GM12878 (cell line): ENCODE measurements around the gene MAST4. TPM values are rescaled to one million over a fixed set of nuclear protein-coding genes. Genes with fewer than 3 reads are reported as not detected.

Experiments
- ATAC-seq: fragments of 200-7000 bp; cut with Tn5 transposase; 3 replicates; pipeline ENCODE4 v1.9.1; 2020; ENCODE audit warnings: mild to moderate bottlenecking, moderate library complexity
- BruUV-seq: library from RNA; stranded (reverse); fragments of 400-500 nt; replicated peaks from 2 replicates; lab custom pipeline; 2021; lab: Mats Ljungman, UMichigan
- CTCF ChIA-PET: fragments of 300-600 bp; sonication (Branson Sonifier 250); formaldehyde crosslinking; extraction: SDS; loops from one replicate; lab custom pipeline; 2021; ENCODE audit warnings: inconsistent platforms; lab: Yijun Ruan, JAX
- POLR2A ChIA-PET: fragments of 350-600 bp; formaldehyde crosslinking; extraction: SDS; loops from one replicate; lab custom pipeline; 2021; ENCODE audit warnings: inconsistent platforms; lab: Charles Lee
- RAD21 ChIA-PET: fragments of 300-600 bp; sonication (Branson Sonifier 250); formaldehyde crosslinking; loops from one replicate; lab custom pipeline; 2023; ENCODE audit warnings: antibody characterized with exemption; ENCODE audit not compliant: unreplicated experiment; lab: Charles Lee
- SMC1A ChIA-PET: fragments of 300-600 bp; sonication (Branson Sonifier 250); formaldehyde crosslinking; loops from one replicate; lab custom pipeline; 2023; ENCODE audit not compliant: unreplicated experiment, uncharacterized antibody; lab: Charles Lee
- DNase-seq: peaks from one replicate; pipeline ENCODE4 v3.0.0-alpha.2; 2011; ENCODE audit warnings: low read depth, low spot score
- FAIRE-seq: peaks from 3 replicates; lab custom pipeline; 2011; peaks lifted over from hg19 to GRCh38; lab: Jason Lieb, UNC
- H2AFZ ChIP-seq: 2 replicates; pipeline ENCODE4 v1.6.0; 2011; ENCODE audit warnings: low read depth, low read length, control low read depth; ENCODE audit not compliant: control insufficient read depth
- H3K27ac ChIP-seq: 2 replicates; pipeline ENCODE4 v1.5.1; 2011; ENCODE audit warnings: control low read depth; ENCODE audit not compliant: control insufficient read depth, insufficient read depth
- H3K27me3 ChIP-seq, 2 experiments: replicated peaks in 1 of 2; 2 replicates each; pipeline versions ENCODE4 v1.6.0 to v1.6.1; 2011; ENCODE audit warnings: low read length in 1 of 2; ENCODE audit not compliant: control insufficient read depth in 2 of 2, insufficient read depth in 2 of 2
- H3K36me3 ChIP-seq, 2 experiments: 2 replicates each; pipeline ENCODE4 v1.5.1; 2011; ENCODE audit warnings: low read length in 1 of 2; ENCODE audit not compliant: control insufficient read depth in 2 of 2, insufficient read depth in 2 of 2
- H3K4me1 ChIP-seq: 2 replicates; pipeline ENCODE4 v1.6.1; 2011; ENCODE audit warnings: mild to moderate bottlenecking, low read length, moderate library complexity, mixed read lengths; ENCODE audit not compliant: control insufficient read depth, insufficient read depth
- H3K4me2 ChIP-seq: 2 replicates; pipeline ENCODE4 v1.6.0; 2011; ENCODE audit warnings: control low read depth; ENCODE audit not compliant: control insufficient read depth, insufficient read depth
- H3K4me3 ChIP-seq: fragments of 200-600 bp; sonication (generic); 2 replicates; pipeline ENCODE4 v1.5.1; 2016
- H3K79me2 ChIP-seq: 2 replicates; pipeline ENCODE4 v1.6.0; 2011; ENCODE audit warnings: low read length; ENCODE audit not compliant: control insufficient read depth, insufficient read depth
- H3K9ac ChIP-seq: 2 replicates; pipeline ENCODE4 v1.8.0; 2011; ENCODE audit warnings: low read length, control low read depth, mixed read lengths; ENCODE audit not compliant: control insufficient read depth, insufficient read depth
- H3K9me3 ChIP-seq: replicated peaks from 3 replicates; pipeline ENCODE4 v1.5.1; 2011; ENCODE audit warnings: mild to moderate bottlenecking, low read length; ENCODE audit not compliant: control insufficient read depth, insufficient read depth
- H4K20me1 ChIP-seq: 2 replicates; pipeline ENCODE4 v1.6.0; 2011; ENCODE audit not compliant: control insufficient read depth, insufficient read depth
- FOS ChIP-seq: IDR thresholded peaks from 3 replicates; pipeline ENCODE4 v1.6.1; 2011; ENCODE audit warnings: borderline replicate concordance; ENCODE audit not compliant: insufficient read length; ENCODE audit errors: extremely low read depth
- MTA3 ChIP-seq: IDR thresholded peaks from 2 replicates; pipeline ENCODE4 v1.6.1; 2012; ENCODE audit warnings: low read length, inconsistent platforms, borderline replicate concordance
- RFX5 ChIP-seq: IDR thresholded peaks from 2 replicates; pipeline ENCODE4 v1.6.1; 2011; ENCODE audit warnings: low read depth, low read length, improper control_type of control experiment
- TAF1 ChIP-seq: IDR thresholded peaks from 2 replicates; pipeline ENCODE4 v1.6.1; 2011; ENCODE audit warnings: mild to moderate bottlenecking, low read depth, low read length, borderline replicate concordance
- ZNF274 ChIP-seq: IDR thresholded peaks from one replicate; pipeline ENCODE4 v1.8.0; 2011; ENCODE audit not compliant: insufficient read length, insufficient read depth
- ZZZ3 ChIP-seq: IDR thresholded peaks from 2 replicates; pipeline ENCODE4 v1.6.1; 2011; ENCODE audit warnings: low read depth; ENCODE audit not compliant: control insufficient read depth, insufficient read length
- WGBS: methylation state at CpG from one replicate; pipeline ENCODE4 v1.1.6; 2016; ENCODE audit warnings: low lambda C conversion rate; ENCODE audit not compliant: insufficient replicate concordance, insufficient coverage; ENCODE audit errors: missing lambda C conversion rate; 5-methylcytosine and 5-hydroxymethylcytosine counted together
- in situ Hi-C: fragments of 300-500 bp; cut with MboI; formaldehyde crosslinking; loops from 9 replicates; pipeline ENCODE4 v1.14.3; 2018; ENCODE audit warnings: mixed read lengths
- intact Hi-C: fragments of 100-400 bp; cut with micrococcal nuclease; formaldehyde crosslinking; loops from one replicate; pipeline ENCODE4 v1.14.2; 2022; ENCODE audit not compliant: unreplicated experiment
- polyA plus RNA-seq, 11 experiments: library from polyadenylated mRNA; depleted of rRNA in 4 of 11; unstranded in 6 of 11; stranded (reverse) in 5 of 11; fragments of >200 nt; fragmentation: Nextera tagmentation in 4 of 11; fragmentation: Illumina TruSeq in 1 of 11; extraction: Ambion mirVana in 4 of 11; extraction: Trizol in 1 of 11; gene quantifications; 1 replicate in 1 of 11; 2 replicates in 10 of 11; pipeline versions ENCODE4 v1.2.1 to v1.2.3, GENCODE V29; 2011 to 2016; ENCODE audit warnings: inconsistent platforms in 2 of 11, missing spikeins in 2 of 11, low read depth in 1 of 11
- total RNA-seq, 4 experiments: library from RNA; depleted of rRNA in 3 of 4; stranded (reverse); fragments of >200 nt in 3 of 4; fragmentation: Illumina TruSeq in 1 of 4; extraction: Trizol in 1 of 4; gene quantifications; 2 replicates each; pipeline versions ENCODE4 v1.2.1 to v1.2.3, GENCODE V29; 2013 to 2021
- TF ChIP-seq, protein P1 (sequence below): IDR thresholded peaks from 2 replicates; pipeline ENCODE4 v1.6.1; 2012; ENCODE audit warnings: mild to moderate bottlenecking, low read depth, low read length

MAST4 gene
- total and polyA plus RNA-seq, 10 of the 15 experiments (the other 5 are each of a cell fraction or from before 2014, with no cell fraction given) = 0.02 to 1.6 (median 0.29) TPM; not detected in 1

DNA sequence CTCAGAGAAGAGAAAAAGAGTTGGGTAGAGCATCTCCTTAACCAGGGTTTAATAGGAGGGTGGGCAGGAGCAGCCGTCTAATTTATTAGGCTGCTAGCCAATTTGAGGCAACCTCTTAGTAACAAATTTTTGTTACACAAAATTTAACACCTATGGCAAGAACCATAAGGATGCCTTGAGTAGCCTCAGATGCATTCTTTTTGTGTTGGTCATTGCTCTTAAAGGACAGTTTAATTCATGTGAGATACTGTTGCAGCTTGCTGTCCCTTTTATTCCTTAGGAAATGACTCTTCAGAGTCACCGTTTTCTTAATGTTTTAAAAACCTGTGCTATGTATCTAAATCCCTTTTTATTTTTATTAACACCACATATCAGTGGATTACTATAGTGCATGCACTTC lies 255.1 kb downstream of the MAST4 start:
- Histone ChIP-seq H3K4me2 (no peak overlapping the region), H2AFZ (no peak overlapping the region), H3K79me2 (no peaks in the 10 kb centered on the region), H4K20me1 (no peaks in the 10 kb centered on the region), H3K36me3 (no peaks in the 10 kb centered on the region), H3K27me3 (no peaks in the 10 kb centered on the region; a peak in 1 of 4 replicates), H3K4me1 (no peaks in the 10 kb centered on the region), H3K9me3 (no peaks in the 10 kb centered on the region), H3K4me3 (no peak overlapping the region), H3K27ac (no peak overlapping the region), H3K9ac (no peak overlapping the region)
- ChIA-PET POLR2A (no interaction called here), RAD21 (no interaction called here), CTCF (no interaction called here), SMC1A (no interaction called here)
- no peak for TF ChIP-seq FOS
- no peak for TF ChIP-seq RFX5
- no peak for TF ChIP-seq TAF1
- no peak for TF ChIP-seq ZNF274
- no peak for TF ChIP-seq ZZZ3
- TF ChIP-seq MTA3 = no peak
- TF ChIP-seq, protein P1, sequence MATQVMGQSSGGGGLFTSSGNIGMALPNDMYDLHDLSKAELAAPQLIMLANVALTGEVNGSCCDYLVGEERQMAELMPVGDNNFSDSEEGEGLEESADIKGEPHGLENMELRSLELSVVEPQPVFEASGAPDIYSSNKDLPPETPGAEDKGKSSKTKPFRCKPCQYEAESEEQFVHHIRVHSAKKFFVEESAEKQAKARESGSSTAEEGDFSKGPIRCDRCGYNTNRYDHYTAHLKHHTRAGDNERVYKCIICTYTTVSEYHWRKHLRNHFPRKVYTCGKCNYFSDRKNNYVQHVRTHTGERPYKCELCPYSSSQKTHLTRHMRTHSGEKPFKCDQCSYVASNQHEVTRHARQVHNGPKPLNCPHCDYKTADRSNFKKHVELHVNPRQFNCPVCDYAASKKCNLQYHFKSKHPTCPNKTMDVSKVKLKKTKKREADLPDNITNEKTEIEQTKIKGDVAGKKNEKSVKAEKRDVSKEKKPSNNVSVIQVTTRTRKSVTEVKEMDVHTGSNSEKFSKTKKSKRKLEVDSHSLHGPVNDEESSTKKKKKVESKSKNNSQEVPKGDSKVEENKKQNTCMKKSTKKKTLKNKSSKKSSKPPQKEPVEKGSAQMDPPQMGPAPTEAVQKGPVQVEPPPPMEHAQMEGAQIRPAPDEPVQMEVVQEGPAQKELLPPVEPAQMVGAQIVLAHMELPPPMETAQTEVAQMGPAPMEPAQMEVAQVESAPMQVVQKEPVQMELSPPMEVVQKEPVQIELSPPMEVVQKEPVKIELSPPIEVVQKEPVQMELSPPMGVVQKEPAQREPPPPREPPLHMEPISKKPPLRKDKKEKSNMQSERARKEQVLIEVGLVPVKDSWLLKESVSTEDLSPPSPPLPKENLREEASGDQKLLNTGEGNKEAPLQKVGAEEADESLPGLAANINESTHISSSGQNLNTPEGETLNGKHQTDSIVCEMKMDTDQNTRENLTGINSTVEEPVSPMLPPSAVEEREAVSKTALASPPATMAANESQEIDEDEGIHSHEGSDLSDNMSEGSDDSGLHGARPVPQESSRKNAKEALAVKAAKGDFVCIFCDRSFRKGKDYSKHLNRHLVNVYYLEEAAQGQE = no peak
- DNase-seq = no peak
- no peak for FAIRE-seq
- ATAC-seq = no peak
- BruUV-seq = no TSS peak
- in situ Hi-C loops = no loop called here
- intact Hi-C loops = no loop called here
- WGBS = 21% methylated on average over 2 of the region's 2 CpGs
